GDM1 (cell line): ENCODE results near the gene GLIPR1L2.

Experiments used
- DNase-seq: peaks from one replicate; lab custom pipeline; 2025; lab: John Stamatoyannopoulos, UW

Gene GLIPR1L2

GRCh38 chr12:75478116-75478794 lies 87.4 kb downstream of the GLIPR1L2 start:
- DNase-seq = peak; percentile 28

GRCh38 chr12:75479963-75480461 lies 89.1 kb downstream of the GLIPR1L2 start:
- no peak for DNase-seq

- peak; percentile 70 for DNase-seq
Measured at GRCh38 chr12:75480469-75480949, 89.6 kb downstream of the GLIPR1L2 start, which contains the start of gene GLIPR1. TSS of gene GLIPR1 (plus strand) at chr12:75480755. CDS start at chr12:75480881, 126 bp downstream.

- DNase-seq = peak; percentile 17
Measured at GRCh38 chr12:75481013-75481705, 90.3 kb downstream of the GLIPR1L2 start.

- no peak for DNase-seq
Measured at GRCh38 chr12:75481774-75482173, 90.9 kb downstream of the GLIPR1L2 start.
